HG02852 (cell line): ENCODE measurements around the gene NOXRED1.
A peak's percentile ranks its signal among the peaks of the same experiment; 100 is the strongest.

Experiments used
- ATAC-seq: cut with Tn5 transposase; IDR thresholded peaks from one replicate; pipeline ENCODE4 v1.9.1; 2021; ENCODE audit warnings: mild to moderate bottlenecking, moderate library complexity; ENCODE audit not compliant: unreplicated experiment

Gene NOXRED1

DNA sequence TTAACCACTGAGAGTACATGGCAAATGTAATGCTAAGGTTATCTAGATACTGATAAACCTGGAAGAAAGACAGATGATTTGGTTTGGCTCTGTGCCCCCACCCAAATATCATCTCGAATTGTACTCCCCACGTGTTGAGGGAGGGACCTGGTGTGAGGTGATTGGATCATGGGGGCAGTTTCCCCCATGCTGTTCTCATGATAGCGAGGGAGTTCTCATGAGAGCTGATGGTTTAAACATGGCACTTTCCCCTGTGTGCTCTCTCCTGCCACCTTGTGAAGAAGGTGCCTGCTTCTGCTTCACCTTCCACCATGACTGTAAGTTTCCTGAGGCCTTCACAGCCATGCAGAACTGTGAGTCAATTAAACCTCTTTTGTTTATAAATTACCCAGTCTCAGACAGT is 14.2 kb downstream of the NOXRED1 start:
- ATAC-seq = no peak

DNA sequence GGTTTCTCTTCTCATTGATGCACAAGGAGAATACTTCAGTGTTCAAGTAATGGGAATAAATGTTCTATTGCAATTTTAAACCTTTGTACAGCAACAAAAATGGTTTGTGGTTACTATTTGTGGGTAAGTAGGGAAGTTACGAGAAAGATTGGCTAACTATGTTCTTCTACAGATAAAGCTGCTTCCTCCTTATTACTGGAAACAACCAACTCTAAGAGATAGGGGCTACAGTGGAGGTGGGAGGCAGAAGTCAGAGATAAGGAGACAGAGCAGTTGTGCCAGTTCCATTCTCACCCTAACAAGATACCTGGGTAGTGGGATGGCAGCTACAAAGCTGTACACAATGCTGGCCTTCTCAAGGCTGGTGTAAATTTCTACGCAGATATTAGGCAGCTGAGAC is 16.2 kb downstream of the NOXRED1 start:
- no peak for ATAC-seq

DNA sequence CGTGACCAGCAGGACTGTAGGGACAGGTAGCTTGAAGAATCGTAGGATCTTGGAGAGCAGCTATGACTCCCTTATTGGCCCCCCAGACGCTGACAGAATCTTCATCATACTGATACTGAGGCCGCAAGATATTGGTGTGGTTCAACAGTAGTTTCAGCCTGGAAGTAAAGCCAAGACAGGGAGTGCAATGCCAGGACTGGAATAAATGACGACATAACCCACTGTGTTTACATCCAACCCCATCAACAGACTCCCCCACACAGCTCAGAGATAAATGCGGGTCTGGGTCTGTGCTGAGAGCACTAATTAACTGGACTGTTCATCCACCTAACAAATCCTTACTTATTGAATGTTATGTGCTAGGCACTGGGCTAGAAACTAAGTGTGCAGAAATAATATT is 16.6 kb downstream of the NOXRED1 start:
- no peak for ATAC-seq

DNA sequence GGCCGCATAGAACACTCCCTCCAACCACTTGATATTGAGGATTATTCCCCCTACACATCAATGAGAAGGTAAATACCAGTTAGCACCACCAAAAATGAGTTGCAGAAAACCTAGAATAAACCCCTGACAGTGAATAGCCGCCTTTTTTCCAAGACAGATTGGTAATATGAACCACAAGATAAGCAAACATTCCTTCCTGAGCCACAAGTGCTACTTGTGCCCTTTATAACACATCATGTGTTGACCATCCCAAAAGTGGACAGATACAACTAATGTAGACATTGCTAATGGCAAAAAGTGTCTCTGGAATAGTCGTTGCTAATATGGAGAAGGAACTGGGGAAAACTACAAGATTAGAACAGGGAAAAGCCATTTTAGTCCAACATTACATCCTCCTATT is 17.2 kb downstream of the NOXRED1 start:
- no peak for ATAC-seq

DNA sequence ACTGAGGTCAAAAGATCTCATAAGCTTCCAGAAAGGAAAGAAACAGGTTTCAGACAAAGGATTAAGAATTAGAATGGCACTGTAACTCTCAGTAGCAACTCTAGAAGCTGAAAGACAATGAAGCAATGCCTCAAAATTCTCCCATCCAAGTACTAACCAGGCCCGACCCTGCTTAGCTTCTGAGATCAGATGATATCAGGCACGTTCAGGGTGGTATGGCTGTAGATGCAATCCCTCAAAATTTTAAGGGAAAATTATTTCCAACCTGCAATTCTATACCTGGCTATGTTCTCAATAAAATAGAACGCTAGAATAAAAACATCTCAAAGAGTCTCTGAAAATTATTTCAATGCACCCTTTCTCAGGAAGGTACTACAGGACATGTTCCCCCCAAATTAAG is 19.6 kb downstream of the NOXRED1 start:
- no peak for ATAC-seq

DNA sequence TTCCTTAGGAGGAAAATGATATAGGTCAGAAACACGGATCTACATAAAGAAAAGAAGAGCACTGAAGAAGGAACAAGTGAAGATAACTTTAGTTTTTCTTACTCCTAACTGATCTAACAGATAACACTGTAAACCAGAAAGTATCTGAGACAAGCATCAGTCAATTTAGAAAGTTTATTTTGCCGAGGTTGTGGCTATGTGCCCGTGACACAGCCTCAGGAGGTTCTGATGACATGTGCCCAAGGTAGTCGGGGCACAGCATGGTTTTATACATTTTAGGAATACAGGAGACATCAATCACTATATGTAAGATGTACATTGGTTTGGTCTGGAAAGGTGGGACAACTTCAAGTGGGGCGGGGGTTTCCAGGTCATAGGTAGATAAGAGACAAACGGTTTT is 23.1 kb downstream of the NOXRED1 start:
- ATAC-seq = no peak

DNA sequence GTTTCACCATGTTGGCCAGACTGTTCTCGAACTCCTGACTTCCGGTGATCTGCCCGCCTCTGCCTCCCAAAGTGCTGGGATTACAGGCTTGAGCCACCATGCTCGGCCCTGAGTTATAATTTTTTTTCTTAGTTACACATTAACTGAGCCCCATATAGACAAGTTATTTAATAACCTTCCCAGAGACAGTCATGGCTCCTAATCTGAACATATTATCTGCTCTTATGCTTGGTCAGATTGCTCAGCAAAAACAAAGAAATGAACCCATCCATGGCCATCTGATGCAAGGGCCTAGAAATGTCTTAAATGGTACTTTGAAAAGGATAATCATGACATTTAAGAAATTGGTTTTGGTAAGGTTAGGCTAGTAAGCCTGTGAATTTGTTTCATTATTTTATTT is 33.1 kb downstream of the NOXRED1 start:
- ATAC-seq = no peak

DNA sequence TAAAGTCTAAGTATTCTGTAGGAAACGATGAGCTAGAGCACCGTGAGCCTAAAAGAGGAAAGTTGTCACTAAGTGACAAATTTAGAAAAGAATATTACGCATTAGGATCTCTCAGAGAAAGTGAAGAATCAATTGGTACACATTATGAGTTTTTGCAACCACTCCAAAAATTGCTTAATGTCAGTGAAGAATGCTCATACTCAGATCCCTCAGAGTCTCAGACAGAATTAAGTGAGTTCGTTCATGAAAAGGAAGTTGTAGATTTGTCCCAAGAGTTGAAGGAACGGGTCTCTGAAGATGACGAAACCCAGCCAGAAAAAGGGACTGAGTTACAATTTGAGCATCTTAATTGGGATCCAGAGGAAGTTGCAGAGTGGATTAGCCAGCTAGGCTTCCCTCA is 44.6 kb downstream of the NOXRED1 start:
- ATAC-seq = no peak

DNA sequence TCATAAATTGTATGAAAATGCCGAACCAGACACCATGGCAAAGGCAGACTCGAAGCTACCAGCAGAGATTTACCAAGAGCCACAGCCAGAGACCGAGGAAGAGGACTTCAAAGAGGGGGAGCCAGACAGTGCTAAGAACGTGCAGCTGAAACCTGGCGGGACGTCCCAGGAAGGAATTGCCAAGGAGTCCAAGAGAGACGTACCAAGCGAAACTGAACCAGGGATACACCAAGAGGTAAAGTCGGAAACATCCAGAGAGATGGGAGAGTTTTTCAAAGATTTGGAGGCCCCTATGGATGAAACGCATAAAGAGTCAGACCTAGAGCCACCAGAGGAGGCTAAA is 45.9 kb downstream of the NOXRED1 start:
- ATAC-seq = no peak

DNA sequence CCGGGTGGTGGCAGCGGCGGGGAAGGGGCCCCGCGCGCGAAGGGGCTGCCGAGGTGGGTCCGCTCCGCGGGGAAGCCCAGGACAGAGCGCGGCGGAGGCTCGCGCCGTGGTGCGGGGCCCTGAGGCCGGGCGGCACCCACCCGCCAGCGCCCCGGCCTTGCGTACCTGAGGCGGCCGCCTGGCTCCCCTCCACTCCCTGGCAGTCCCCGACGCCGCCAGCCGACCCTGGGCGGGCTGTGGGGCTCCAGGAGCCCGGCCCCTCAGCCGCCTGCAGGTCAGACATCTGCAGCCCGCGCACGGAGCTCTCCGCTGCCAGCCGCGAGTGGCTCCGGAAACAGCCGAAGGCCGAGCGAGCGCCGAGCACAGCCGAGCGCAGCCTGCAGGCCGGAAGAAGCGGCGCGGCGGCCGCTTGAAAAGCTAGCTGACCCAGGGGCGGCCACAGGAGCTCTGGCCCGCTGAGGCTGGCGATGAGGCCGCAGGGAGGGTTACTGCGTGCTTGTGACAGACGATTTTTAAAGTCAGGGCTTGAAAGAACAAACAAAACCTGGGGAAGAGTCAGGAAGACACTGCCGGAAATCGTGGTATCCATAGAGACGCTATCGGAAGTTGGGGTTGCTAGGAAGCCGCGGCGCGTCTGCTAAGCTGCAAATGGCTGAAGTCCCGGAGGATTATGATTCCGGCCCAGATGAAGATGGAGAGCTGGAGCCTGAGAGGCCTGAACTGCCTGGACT is 46.4 kb downstream of the NOXRED1 start, which contains the start of the genes SAMD15 and TMED8:
Gene SAMD15, plus strand, starts transcription at position 609 of the 731 bp plus-strand sequence. Its CDS starts 40 bp downstream, at position 649.
Gene TMED8, minus strand, starts transcription at position 324 of the 731 bp plus-strand sequence. Its CDS starts 41 bp downstream, at position 283.
- peak; percentile 83 for ATAC-seq

DNA sequence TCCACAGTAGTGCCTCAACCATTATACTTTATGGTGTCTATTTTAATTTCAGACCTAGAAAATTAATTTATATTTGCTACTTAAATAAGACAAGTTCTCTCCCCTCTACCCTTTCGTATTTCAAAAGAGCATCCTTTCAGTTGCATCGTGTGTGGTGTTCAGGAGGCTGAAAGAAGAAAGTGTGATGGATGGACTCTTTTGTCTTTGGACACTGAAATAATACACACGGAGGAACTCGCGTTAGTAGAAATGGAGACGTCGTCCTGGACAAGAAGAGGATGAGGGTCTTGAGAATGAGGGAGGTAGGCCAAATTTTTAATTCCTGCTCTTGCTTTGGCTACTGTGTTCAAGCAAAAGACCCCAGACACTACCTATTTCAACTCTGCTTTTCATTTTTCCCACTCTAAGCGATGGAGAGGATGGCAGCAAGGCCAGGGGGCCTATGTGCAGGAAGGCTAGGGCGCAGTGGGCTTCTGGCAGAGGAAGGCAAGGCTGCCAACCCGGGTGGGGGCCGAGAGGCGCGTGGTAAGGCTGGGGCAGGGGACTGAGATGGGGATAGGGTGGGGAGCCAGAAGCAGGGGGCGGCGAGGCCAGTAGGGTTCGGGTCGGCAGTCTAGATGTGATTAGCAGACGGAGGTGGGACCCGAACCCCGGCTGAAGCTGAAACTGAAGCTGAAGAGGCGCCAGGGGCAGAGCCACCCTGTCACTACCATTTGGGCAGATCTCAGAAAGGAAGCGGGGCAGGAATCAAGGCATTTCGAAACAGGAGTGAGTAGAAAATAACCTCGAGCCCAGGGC is 47.2 kb downstream of the NOXRED1 start:
- ATAC-seq = peak; percentile 21

DNA sequence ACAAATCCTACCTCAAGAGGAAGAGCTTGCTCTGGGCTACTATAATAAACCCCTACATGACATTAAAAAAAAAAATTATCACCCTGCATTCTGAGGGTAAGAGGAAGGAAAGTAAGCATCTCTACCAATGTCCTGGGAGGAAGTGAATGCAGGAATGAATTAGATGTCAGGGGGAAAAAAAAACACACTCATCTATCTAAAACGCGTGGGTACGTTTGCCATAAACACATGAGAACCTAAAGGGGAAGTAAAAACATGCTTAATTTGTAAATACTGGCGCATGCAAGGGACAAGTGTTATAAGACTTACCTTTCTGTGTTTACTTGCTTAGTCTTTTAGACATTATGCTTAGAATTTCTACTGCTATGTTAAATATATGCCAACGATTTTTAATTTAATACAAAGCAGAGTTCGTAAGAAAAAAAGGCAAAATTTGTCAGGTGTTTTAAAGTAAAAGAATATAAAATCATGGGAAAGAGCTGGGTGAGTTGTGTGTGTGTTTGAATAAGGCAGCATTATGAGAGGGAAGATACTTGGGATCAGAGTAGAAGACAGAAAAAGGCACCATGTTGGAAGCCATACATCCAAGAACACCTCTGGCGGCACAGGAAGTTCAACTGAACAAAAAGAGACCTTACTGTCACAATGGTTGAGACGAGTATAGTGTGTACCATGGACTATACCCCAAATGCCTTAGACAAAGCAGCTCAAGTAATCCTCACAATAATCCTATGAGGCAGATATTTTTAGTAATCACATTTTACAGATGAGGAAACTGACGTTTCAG is 48.0 kb downstream of the NOXRED1 start:
- no peak for ATAC-seq

DNA sequence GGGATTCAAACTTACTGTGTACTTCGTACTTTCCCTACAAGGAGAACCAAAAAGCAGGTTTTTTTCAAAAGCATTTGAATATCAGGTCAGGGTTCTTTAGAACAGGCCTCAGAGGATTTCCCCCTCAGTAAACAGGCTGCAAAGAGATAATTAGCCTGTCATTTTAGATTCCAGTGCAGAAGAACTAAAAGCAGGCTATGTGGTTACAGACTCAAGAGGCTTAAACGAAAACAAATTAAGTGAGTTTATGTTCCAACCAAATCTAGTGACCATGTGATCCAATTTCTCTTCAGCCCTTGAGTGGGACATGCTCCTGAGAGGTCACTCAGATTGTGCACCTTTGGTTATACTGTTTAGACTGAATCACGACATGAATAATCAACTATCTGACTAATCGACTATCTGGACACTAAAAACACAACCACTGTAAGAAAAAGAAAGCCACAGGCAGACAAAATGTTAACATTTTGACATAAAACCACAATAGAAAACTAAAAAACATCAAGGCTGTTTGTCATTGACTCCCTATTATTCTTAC is 51.0 kb downstream of the NOXRED1 start:
- peak; percentile 30 for ATAC-seq

DNA sequence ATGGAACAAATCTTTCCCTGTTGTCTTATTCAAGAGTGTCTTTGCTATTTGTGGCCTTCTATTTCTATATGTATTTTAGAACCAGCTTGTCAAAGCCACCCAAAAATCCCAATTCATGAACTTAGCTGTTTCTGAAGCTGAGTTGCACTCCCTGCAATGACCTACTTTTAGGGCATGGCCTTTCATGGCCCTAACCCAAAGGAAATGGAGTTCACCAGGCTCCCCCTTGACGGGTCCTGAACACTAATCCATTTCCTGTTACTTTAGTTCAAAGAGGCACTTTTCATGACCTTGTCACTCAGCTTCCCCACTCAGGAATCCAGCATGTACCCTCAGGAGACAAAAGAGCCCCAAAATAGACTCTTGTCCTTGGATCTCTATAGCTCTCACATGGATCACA is 54.0 kb downstream of the NOXRED1 start:
- ATAC-seq = no peak

DNA sequence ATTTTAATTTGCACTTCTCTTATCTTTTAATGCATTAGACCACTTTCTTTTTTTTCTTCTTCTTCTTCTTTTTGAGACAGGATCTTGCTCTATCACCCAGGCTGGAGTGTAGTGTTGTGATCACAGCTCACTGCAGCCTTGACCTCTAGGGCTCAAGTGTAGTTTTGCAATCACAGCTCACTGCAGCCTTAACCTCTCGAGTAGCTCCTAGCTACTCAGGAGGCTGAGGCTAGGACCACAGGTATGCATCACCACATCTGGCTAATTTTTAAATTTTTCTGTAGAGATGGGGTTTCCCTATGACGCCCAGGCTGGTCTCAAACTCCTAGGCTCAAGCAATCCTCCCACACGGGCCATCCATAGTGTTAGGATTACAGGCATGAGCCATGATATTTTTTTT is 59.2 kb downstream of the NOXRED1 start:
- ATAC-seq = no peak

DNA sequence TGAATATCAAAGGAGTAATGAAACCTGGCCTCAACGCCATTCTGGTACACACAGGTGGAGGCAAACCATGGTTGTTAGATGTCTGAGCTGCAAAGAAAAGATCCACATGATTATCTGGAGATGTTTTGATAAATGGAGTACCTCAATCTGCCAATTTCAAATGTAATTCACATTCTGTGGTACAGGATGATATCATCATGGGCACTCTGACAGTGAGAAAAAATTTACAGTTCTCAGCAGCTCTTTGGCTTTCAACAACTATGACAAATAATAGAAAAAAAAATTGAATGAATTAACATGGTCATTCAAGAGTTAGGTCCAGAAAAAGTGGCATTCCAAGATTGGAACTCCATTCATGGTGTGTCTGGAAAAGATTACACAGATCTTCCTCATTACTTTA is 63.7 kb downstream of the NOXRED1 start:
- ATAC-seq = no peak

DNA sequence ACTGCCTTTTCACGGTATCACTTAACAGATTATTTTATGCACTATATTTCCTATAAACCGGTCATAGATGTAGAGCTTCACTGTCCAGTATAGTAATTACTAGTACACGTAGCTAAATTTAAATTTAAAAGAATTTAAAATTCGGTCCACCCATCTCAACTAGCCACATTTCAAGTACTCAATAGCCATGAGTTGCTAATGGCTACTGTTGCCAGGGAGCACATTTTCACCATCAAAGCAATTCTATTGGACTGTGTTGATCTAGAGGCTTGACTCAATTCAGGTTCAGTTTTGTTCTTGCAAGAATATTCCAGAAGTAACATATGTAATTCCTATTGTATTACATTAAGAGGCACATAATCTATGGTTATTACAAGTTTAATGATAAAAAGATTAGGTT is 66.4 kb downstream of the NOXRED1 start:
- ATAC-seq = no peak

DNA sequence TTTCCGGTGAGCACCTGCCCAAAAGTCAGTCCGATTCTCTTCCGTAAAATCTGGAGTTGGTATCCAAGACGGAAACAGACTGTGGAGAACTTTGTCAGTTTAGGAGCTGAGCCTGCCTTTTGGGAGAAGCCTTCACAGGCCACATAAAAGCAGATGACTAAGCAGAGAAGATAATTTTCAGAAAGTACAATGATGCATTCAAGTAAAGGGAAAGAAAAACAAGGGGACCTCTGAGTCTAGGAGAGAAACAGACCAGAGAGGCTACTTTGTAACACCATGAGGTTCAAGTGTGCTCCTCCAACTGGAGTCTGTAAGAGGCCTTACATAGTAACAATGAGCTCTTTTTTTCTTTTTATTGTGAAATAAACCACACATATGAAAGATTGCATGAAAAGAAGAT is 67.5 kb downstream of the NOXRED1 start:
- ATAC-seq = no peak

DNA sequence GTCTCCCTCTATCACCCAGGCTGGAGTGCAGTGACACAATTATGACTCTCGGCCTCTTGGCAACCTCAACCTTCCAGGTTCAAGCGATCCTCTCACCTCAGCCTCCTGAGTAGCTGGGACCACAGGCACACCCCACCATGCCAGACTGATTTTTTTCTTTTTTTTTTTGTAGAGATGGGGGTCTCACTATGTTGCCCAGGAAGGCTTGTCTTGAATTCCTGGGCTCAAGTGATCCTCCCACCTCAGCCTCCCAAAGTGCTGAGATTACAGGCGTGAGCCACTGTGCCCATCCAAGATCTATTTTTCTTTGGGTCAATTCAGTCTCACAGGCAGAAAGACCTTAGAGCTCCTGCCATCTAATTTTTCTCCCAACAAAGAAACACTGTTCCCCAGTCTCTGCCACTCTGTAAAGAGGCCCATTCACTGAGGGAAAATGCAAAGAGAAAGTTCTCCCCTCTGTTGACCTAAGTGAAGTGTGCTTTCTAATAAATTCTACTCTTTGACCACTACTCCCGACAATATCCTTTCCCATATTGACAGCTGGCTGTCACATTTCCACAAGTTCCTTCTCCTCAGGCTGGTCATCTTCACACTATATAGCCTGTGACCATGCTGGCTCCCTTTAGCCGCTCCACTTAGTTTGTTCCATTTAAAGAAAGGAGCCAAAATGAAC is 69.7 kb downstream of the NOXRED1 start:
- ATAC-seq = no peak

DNA sequence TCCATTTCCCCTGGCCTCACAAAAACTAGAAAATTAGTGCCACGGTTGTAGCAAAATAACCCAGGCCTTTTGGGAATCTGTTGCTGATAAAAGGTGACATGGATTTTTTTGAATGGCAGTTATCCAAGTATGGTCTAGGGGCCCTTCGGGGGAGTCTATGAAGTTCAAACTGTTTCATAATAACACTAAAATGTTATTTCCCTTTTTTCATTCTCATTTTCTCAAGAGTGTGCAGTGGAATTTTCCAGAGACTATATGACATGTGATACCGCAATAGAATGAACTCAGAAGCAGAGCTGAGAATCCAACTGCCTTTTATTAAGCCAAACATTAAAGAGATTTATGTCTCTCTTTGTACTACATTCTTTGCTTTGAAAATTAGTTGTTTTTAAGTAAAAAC is 75.6 kb downstream of the NOXRED1 start:
- ATAC-seq = no peak

DNA sequence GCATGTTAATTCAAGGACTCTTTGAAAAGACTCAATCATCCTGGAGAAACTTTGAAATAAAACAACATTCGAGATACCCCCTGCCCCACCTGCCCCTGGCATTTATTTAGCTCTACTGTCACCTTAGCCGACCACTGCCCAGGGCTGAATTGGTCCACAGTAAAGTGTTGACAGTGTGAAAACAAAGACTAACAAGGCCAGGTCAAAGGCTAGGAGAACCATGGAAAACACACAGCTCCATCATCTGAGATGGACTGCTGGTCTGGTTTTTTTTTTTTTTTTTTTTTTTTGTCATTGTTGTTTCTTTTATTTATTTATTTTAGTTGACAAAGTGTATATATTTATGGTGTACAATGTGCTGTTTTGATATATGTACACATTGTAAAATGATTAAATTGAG is 76.8 kb downstream of the NOXRED1 start:
- no peak for ATAC-seq
